COLO829 (cell line): ENCODE results near the gene LRMDA.

Experiments used
- DNase-seq: peaks from one replicate; pipeline ENCODE4 v3.0.0; 2012; ENCODE audit warnings: low spot score

Gene LRMDA

DNA sequence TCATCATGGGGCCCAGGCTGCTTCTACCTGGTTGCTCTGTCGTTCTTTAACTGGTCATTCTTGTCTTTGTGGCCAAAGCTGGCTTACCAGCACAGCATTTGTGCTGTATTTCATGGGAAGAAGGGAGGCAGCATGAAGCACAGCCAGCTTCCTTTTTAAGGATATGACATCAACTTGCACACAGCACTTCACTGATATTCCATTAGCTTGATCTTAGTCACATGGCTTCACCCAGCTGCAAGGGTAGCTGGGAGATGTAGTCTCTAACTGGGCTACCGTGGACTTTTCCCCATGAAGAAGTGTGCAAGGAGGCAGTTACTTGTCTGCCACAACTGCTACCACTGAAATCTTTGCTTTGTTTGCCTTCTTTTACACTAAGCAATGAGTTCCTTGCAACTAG, 525.2 kb downstream of the LRMDA start:
- peak; percentile 0 for DNase-seq

- DNase-seq, result no peak
Measured at GRCh38 chr10:75957314-75958120, 526.1 kb downstream of the LRMDA start.

- DNase-seq, result peak; percentile 64
Measured at GRCh38 chr10:75959209-75959608, 527.8 kb downstream of the LRMDA start.

GRCh38 chr10:75959912-75960311, 528.5 kb downstream of the LRMDA start:
- no peak for DNase-seq

GRCh38 chr10:75962395-75963061, 531.1 kb downstream of the LRMDA start:
- no peak for DNase-seq

GRCh38 chr10:75967491-75967890, 536.1 kb downstream of the LRMDA start:
- no peak for DNase-seq

DNA sequence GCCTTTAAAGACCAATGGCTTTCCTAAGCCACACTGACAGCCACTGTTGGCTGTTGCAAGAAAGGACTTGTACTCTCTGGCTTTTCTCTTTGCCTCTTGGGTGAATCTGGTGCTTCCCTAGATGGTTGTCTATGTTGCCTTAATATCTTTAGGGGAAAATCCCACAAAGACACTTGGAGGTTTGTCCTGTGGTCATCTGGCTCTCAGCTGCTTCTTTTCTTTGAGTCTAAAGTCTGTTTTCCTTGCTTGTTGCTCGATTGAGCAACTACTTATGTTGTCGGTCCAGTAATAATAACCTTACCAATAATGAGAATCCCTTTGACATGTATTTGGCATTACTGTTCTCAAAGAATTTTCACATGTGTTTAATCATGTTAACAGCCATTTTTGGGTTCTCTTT, 537.6 kb downstream of the LRMDA start:
- DNase-seq, result no peak

DNA sequence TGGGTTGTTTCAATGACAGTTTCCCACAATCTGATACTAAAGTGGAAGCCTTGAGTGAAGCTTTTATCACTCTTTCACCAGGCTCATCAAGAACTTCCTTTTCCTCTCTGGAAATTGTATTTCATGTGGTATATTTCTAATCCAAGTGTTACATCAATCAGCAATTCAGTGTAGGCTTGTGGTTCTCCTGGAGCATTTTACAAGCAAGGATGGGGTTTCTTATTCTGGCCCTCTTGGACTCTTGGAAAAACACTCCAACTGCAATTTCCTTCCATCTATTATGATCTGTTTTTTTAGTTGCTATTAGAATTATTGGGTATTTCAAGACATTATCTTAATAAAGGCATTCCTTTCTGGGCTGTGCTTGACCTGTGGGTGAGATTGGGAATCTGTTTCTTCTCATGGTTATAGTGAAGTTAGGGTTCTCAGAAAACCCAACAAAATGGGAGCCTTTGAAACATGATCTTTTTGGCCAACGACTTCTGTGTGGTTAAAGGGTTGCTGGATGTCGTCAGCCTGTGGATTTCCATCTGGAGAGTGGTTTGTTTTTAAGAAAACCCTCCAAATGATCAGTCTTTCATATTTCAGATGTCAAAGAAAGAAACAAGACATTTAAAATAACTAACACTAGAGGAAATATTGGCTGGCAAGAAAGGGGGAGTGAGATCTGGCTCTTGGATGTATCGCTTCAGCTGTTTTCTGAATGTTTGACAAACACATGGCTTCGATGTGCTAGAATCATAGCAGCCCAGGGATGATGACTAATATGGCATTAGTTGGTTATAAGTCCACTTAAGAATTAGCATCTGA, 540.2 kb downstream of the LRMDA start:
- DNase-seq, result no peak

DNA sequence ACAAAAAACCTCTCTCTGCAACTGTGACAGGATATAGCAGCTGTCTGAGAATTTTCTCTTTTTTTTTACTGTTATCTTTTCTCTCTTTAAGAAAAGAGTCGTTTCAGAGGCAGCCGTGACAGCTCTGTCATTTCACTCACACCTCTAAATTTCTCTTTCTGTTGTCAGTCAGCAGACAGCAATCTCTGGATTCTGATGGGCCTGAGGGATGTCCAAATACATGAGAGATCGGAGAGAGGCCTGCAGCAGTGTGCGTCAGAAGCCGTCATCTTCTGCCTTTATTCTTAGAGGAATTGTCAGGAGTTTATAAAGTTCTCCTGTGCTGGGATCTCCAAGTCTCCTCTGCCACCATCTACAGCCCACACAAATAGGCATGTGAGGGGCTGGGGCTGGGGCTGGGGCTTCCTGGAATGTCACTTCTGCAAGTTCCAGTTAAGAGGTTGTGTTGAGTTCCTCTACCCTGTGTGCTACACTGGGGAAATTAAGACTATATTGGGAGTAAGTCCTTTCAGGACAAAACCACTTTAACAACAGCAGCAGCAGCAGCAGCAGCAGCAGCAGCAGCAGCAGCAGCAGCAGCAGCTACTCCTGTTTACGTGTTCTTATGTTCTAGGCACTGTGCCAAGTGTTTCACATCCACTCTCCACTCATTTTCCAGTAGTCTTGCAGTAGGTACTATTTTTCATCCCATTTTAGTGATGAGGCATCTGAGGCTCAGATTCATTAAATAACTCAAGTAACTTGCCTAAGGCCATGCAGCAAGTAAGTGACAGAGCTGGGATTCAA, 541.3 kb downstream of the LRMDA start:
- no peak for DNase-seq

- DNase-seq, result no peak
Measured at GRCh38 chr10:75974080-75974479, 542.7 kb downstream of the LRMDA start.

- DNase-seq, result no peak
Measured at GRCh38 chr10:75976681-75977080, 545.3 kb downstream of the LRMDA start.

GRCh38 chr10:75977139-75977538, 545.7 kb downstream of the LRMDA start:
- DNase-seq, result no peak

GRCh38 chr10:75978213-75978612, 546.8 kb downstream of the LRMDA start:
- no peak for DNase-seq

DNA sequence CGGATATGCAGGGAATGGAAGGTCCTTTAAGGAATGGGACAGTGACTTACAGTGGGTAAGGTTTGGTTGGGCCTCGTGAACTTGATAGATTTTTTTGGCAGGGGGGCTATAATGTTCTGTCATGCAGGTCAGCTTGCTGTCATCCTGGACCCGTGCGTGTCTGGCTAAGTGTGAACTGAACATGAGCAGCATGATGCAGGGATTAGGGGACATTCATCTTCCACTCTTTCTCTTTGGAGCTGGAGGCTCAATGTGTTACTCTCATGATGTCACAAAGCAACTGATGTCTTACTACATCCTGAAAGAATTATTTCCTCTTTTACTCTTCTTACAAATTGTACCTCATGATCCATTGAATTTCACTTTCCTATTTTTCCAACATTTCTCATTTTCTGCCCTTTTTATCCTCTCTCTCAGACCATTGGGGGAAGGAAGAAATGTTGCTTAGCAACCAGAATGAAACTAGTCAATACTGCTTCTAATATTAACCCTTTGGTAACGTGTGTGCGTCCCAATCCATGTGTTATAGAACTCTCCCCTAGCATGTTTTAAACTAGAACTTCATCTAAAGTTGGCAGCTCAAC, 549.1 kb downstream of the LRMDA start:
- DNase-seq, result no peak

- no peak for DNase-seq
Measured at GRCh38 chr10:75982611-75983369, 551.4 kb downstream of the LRMDA start.

DNA sequence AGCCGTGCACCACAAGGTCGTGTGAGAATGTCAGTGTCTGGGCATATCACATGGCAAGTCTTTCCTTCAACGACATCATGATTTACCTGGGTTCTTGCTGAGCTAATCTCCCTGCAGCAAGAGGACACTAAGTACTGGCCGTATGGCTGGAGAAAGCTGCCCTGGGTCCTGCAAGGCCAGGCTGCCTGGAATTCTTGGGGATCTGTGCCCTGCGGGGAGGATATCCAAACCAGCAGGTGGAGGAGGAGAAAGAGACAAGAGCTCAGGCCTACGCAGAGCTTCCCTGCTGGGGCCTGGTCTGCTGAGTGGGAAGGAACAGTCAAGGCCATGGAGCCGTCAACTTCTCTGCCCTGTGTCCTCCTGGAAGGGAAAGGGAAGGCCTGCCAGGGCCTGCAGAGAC, 552.6 kb downstream of the LRMDA start:
- no peak for DNase-seq

DNA sequence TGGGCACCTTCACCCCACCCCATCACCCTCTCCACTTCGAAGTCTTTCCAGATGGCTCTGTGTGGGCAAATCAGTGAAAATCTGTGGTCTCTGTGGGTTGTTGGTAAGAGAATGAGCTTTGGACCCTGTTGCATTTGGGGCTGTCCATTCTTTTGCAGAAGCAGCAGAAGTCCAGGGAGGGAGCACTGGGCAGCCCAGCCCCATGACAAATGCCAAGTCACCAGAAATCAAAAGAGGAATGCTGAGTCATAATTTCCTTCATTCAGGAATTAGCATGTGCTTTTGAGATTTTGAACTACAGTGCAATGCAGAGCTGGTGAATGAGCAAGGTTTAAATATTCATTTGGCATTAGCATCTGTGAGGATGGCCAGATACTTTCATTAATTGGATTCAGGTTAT, 556.2 kb downstream of the LRMDA start:
- peak; percentile 19 for DNase-seq

GRCh38 chr10:75994357-75995040, 563.1 kb downstream of the LRMDA start:
- DNase-seq, result no peak

DNA sequence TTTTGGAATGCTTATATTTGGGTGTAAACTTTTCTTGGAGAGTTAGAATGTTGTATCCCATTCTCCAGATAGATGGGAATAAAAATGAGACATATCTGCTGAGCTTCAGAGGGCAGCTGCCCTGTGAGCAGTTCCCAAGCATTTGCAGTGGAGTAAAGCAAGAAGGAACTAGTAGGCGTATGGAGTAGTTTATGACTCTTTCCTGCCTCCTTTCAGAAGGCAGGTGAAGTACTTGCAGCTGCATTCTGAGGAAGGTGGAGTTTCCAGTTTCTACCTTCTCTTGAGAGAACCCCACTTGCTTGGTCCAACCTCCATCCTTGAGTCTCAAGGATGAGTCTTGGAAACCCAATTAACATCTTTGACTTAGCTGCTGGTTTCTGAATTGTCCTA, 563.6 kb downstream of the LRMDA start:
- DNase-seq, result no peak

- DNase-seq, result no peak
Measured at GRCh38 chr10:75995720-75996119, 564.3 kb downstream of the LRMDA start.
